K562 (cell line): ENCODE data around the gene ELOVL5. TPM values are rescaled to one million over a fixed set of nuclear protein-coding genes. Genes with fewer than 3 reads are reported as not detected.

Experiments used
- CBX5 ChIP-seq: IDR thresholded peaks from 2 replicates; pipeline ENCODE4 v1.6.1; 2014; ENCODE audit warnings: low read depth, borderline replicate concordance
- CREB1 ChIP-seq, 2 experiments: sonication (generic) in 1 of 2; formaldehyde crosslinking in 1 of 2; IDR thresholded peaks; 2 replicates each; pipeline versions ENCODE4 v1.6.1 to v1.8.0; 2012 to 2022; ENCODE audit warnings: inconsistent platforms in 1 of 2, mild to moderate bottlenecking in 1 of 2, missing genetic modification reagents in 1 of 2, moderate library complexity in 1 of 2
- CXXC5 ChIP-seq: fragments of 250-450 bp; sonication (Bioruptor Pico); IDR thresholded peaks from 2 replicates; pipeline ENCODE4 v1.8.0; 2022; ENCODE audit warnings: inconsistent platforms, mild to moderate bottlenecking, moderate library complexity
- ELF4 ChIP-seq: fragments of 450-650 bp; formaldehyde crosslinking; IDR thresholded peaks from 2 replicates; pipeline ENCODE4 v1.4.0; 2022; ENCODE audit warnings: missing genetic modification characterization
- GATA2 ChIP-seq: sonication (generic); formaldehyde crosslinking; IDR thresholded peaks from 2 replicates; pipeline ENCODE4 v1.4.0; 2020; ENCODE audit warnings: mild to moderate bottlenecking, missing genetic modification reagents
- GATAD2A ChIP-seq: fragments of 450-650 bp; IDR thresholded peaks from 2 replicates; pipeline ENCODE4 v1.6.1; 2017
- LARP7 ChIP-seq: fragments of 450-650 bp; IDR thresholded peaks from 2 replicates; pipeline ENCODE4 v1.6.1; 2016
- MEF2A ChIP-seq: IDR thresholded peaks from 2 replicates; pipeline ENCODE4 v1.6.1; 2011; ENCODE audit warnings: low read depth, mild to moderate bottlenecking, low read length, moderate library complexity; ENCODE audit not compliant: control insufficient read depth
- MIER1 ChIP-seq: fragments of 450-650 bp; IDR thresholded peaks from 2 replicates; pipeline ENCODE4 v1.6.1; 2016; ENCODE audit warnings: antibody characterized with exemption, mild to moderate bottlenecking, low read depth
- NFATC3 ChIP-seq: fragments of 450-650 bp; IDR thresholded peaks from 2 replicates; pipeline ENCODE4 v1.6.1; 2017; ENCODE audit warnings: mild to moderate bottlenecking
- NFRKB ChIP-seq: fragments of 450-650 bp; IDR thresholded peaks from 2 replicates; pipeline ENCODE4 v1.6.1; 2016; ENCODE audit warnings: low read depth
- TEAD4 ChIP-seq, 2 experiments: sonication (generic) in 1 of 2; formaldehyde crosslinking in 1 of 2; IDR thresholded peaks; 2 replicates each; pipeline versions ENCODE4 v1.6.1 to v1.8.0; 2012 to 2022; ENCODE audit warnings: borderline replicate concordance in 1 of 2, inconsistent platforms in 1 of 2, low read length in 1 of 2, mild to moderate bottlenecking in 1 of 2, missing genetic modification reagents in 1 of 2
- ZC3H8 ChIP-seq: fragments of 450-650 bp; IDR thresholded peaks from 2 replicates; pipeline ENCODE4 v1.6.1; 2017
- ZFPM2 ChIP-seq: fragments of 250-450 bp; sonication (Bioruptor Pico); IDR thresholded peaks from 2 replicates; pipeline ENCODE4 v1.5.1; 2022; ENCODE audit warnings: mild to moderate bottlenecking
- ZNF184 ChIP-seq: sonication (generic); formaldehyde crosslinking; IDR thresholded peaks from 2 replicates; pipeline ENCODE4 v1.5.0; 2020; ENCODE audit warnings: missing genetic modification reagents
- ZNF239 ChIP-seq: fragments of 250-450 bp; sonication (Bioruptor Pico); IDR thresholded peaks from 2 replicates; pipeline ENCODE4 v1.4.0; 2020; ENCODE audit warnings: mild to moderate bottlenecking
- polyA plus RNA-seq, 8 experiments: library from polyadenylated mRNA; depleted of rRNA in 4 of 8; stranded (reverse) in 5 of 8; unstranded in 3 of 8; fragments of >200 nt; fragmentation: Nextera tagmentation in 2 of 8; fragmentation: Illumina TruSeq in 1 of 8; extraction: Ambion mirVana in 2 of 8; extraction: Trizol in 1 of 8; gene quantifications; 2 replicates each; pipeline versions ENCODE4 v1.2.1 to v1.2.3, GENCODE V29; 2011 to 2014; ENCODE audit warnings: inconsistent platforms in 1 of 8, missing spikeins in 1 of 8
- total RNA-seq, 7 experiments: library from RNA; depleted of rRNA in 6 of 7; stranded (reverse); fragments of >200 nt in 6 of 7; fragmentation: Illumina TruSeq in 2 of 7; extraction: Trizol in 2 of 7; gene quantifications; 2 replicates each; pipeline versions ENCODE4 v1.2.1 to v1.2.3, GENCODE V29; 2011 to 2021; ENCODE audit warnings: low replicate concordance in 1 of 7
- TF ChIP-seq, protein P1 (sequence below): IDR thresholded peaks from 3 replicates; pipeline ENCODE4 v1.6.1; 2011; ENCODE audit warnings: borderline replicate concordance, mild to moderate bottlenecking, moderate library complexity; ENCODE audit not compliant: insufficient read length; ENCODE audit errors: extremely low read depth
- TF ChIP-seq, protein P2 (sequence below): fragments of 250-450 bp; sonication (Bioruptor Pico); IDR thresholded peaks from 2 replicates; pipeline ENCODE4 v1.5.0; 2021; ENCODE audit warnings: mild to moderate bottlenecking, moderate library complexity
- TF ChIP-seq, protein P3 (sequence below): fragments of 450-650 bp; IDR thresholded peaks from 2 replicates; pipeline ENCODE4 v1.6.1; 2016; ENCODE audit warnings: mild to moderate bottlenecking

Gene ELOVL5
- total and polyA plus RNA-seq, 9 of the 15 experiments (the other 6 are each of a cell fraction or from before 2014, with no cell fraction given): 70.6 to 245 (median 132) TPM

GRCh38 chr6:53313784-53314400 lies 34.9 kb downstream of the ELOVL5 start (continued):
- TF ChIP-seq, protein P1, sequence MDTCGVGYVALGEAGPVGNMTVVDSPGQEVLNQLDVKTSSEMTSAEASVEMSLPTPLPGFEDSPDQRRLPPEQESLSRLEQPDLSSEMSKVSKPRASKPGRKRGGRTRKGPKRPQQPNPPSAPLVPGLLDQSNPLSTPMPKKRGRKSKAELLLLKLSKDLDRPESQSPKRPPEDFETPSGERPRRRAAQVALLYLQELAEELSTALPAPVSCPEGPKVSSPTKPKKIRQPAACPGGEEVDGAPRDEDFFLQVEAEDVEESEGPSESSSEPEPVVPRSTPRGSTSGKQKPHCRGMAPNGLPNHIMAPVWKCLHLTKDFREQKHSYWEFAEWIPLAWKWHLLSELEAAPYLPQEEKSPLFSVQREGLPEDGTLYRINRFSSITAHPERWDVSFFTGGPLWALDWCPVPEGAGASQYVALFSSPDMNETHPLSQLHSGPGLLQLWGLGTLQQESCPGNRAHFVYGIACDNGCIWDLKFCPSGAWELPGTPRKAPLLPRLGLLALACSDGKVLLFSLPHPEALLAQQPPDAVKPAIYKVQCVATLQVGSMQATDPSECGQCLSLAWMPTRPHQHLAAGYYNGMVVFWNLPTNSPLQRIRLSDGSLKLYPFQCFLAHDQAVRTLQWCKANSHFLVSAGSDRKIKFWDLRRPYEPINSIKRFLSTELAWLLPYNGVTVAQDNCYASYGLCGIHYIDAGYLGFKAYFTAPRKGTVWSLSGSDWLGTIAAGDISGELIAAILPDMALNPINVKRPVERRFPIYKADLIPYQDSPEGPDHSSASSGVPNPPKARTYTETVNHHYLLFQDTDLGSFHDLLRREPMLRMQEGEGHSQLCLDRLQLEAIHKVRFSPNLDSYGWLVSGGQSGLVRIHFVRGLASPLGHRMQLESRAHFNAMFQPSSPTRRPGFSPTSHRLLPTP: no peak
- no peak for TF ChIP-seq CREB1 (IDR thresholded peaks at IDR 0.05)
- no peak for TF ChIP-seq CREB1 (CRISPR knock-in tag; IDR thresholded peaks at IDR 0.05)
- 0 out of 2 replicates have a peak, but pooled peaks have one; percentile 46 for TF ChIP-seq GATAD2A
- TF ChIP-seq ZNF239 (CRISPR knock-in tag): no peak
- TF ChIP-seq LARP7: no peak
- TF ChIP-seq TEAD4 (IDR thresholded peaks at IDR 0.05; ENCODE audit: low read length): peak; percentile 12; the same call in 1 of the 2 replicates
- TF ChIP-seq TEAD4 (CRISPR knock-in tag; IDR thresholded peaks at IDR 0.05; ENCODE audit: borderline replicate concordance): no peak
- TF ChIP-seq CXXC5 (CRISPR knock-in tag): no peak; the same call in 1 of the 2 replicates
- TF ChIP-seq, protein P2, sequence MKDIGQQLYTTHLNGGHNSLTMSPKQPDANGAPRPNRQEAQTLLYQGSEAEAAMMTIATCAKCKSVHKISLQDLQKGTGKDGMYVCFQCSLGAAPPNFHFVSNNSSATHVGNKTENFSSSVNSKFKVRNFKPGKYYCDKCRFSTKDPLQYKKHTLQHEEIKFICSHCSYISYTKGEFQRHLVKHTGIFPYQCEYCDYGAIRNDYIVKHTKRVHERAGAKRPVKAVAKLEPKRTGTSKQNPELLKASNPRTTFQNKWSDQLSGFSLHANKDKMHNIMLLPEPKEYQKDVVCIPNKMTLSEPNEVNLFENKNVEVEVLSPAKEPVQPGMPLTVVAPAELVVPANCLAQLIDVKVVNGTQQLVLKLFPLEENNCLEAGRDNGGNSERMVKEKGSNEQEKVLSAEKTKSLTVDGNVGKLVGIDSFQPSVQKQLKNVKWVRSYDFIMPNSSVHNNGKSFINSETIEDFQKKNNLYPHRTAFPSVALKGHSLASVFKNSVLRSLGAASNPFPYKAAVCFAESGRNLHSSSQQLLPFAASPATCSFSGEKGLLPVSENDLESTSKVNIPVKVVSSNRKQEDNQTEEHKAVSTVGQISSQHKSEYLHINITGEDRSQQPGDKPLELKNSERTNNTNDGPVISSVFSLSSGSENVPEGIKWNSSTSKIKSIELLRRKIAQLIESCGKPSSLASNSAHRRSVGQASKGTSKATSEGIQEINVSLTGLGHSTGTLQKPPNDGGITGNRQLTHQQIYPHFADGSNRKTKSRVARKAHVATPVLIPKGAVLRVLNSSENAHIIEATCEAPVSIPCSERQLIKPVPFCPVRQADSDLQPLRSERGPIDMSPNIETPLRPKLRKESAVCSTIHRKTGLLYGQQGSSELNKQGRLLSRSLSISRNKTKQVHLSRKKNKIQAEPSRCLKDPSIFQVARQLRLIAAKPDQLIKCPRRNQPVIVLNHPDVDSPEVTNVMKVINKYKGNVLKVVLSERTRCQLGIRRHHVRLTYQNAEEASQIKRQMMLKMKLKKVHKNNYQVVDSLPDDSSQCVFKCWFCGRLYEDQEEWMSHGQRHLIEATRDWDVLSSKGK: no peak
- TF ChIP-seq, protein P3, sequence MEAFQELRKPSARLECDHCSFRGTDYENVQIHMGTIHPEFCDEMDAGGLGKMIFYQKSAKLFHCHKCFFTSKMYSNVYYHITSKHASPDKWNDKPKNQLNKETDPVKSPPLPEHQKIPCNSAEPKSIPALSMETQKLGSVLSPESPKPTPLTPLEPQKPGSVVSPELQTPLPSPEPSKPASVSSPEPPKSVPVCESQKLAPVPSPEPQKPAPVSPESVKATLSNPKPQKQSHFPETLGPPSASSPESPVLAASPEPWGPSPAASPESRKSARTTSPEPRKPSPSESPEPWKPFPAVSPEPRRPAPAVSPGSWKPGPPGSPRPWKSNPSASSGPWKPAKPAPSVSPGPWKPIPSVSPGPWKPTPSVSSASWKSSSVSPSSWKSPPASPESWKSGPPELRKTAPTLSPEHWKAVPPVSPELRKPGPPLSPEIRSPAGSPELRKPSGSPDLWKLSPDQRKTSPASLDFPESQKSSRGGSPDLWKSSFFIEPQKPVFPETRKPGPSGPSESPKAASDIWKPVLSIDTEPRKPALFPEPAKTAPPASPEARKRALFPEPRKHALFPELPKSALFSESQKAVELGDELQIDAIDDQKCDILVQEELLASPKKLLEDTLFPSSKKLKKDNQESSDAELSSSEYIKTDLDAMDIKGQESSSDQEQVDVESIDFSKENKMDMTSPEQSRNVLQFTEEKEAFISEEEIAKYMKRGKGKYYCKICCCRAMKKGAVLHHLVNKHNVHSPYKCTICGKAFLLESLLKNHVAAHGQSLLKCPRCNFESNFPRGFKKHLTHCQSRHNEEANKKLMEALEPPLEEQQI: no peak
- TF ChIP-seq ZFPM2 (CRISPR knock-in tag): no peak
- TF ChIP-seq MEF2A: no peak
- 0 out of 2 replicates have a peak, but pooled peaks have one; percentile 44 for TF ChIP-seq NFRKB
- TF ChIP-seq NFATC3: no peak
- TF ChIP-seq ZNF184: no peak
- TF ChIP-seq CBX5: no peak
- no peak for TF ChIP-seq ELF4
- no peak for TF ChIP-seq ZC3H8
- peak; percentile 31; the same call in 1 of the 2 replicates for TF ChIP-seq GATA2 (CRISPR knock-in tag)
- TF ChIP-seq MIER1: no peak
